Vagina (tissue), 2 donors: ENCODE data around the gene FOXP2. TPM values are rescaled to one million over a fixed set of nuclear protein-coding genes. Genes with fewer than 3 reads are reported as not detected.
"Not testable (repeated sequence)": the region's sequence is repeated elsewhere in the genome, so short reads cannot be mapped to it uniquely, and the experiment has no call there.

Experiments
- DNase-seq, 2 donors: peaks; one replicate each; pipeline ENCODE4 v3.0.0-alpha.2; 2017; ENCODE audit errors: extremely low spot score in 2 of 2
- H3K27ac ChIP-seq: fragments of 200-600 bp; sonication (generic); one replicate; pipeline ENCODE4 v1.5.1; 2019
- H3K27me3 ChIP-seq: fragments of 200-600 bp; sonication (generic); one replicate; pipeline ENCODE4 v1.5.1; 2019
- H3K36me3 ChIP-seq, 2 donors: fragments of 200-600 bp; sonication (generic); one replicate each; pipeline ENCODE4 v1.5.1; 2017 to 2019
- H3K4me1 ChIP-seq: fragments of 200-600 bp; sonication (generic); one replicate; pipeline ENCODE4 v1.5.1; 2019
- H3K4me3 ChIP-seq, 2 donors: fragments of 200-600 bp; sonication (generic); 1 replicate in 1 of 2; 2 replicates in 1 of 2; pipeline ENCODE4 v1.5.1; 2016 to 2019
- H3K9me3 ChIP-seq: fragments of 200-600 bp; sonication (generic); one replicate; pipeline ENCODE4 v1.5.1; 2019
- POLR2A ChIP-seq, 2 donors: fragments of 450-650 bp; IDR thresholded peaks; one replicate each; pipeline ENCODE4 v1.6.1; 2017; ENCODE audit warnings: antibody characterized with exemption in 2 of 2, mild to moderate bottlenecking in 2 of 2, moderate library complexity in 2 of 2
- POLR2AphosphoS5 ChIP-seq, 2 donors: sonication (generic); formaldehyde crosslinking; IDR thresholded peaks; one replicate each; pipeline ENCODE4 v1.9.0; 2017; ENCODE audit warnings: antibody characterized with exemption in 2 of 2, mild to moderate bottlenecking in 2 of 2, low read depth in 1 of 2; ENCODE audit not compliant: insufficient read depth in 1 of 2
- intact Hi-C: fragments of 100-400 bp; cut with DNase I; formaldehyde crosslinking; loops from one replicate; pipeline ENCODE4 v1.15.1; 2023
- total RNA-seq: library from RNA; depleted of rRNA; stranded (reverse); fragments of >200 nt; gene quantifications from one replicate; pipeline ENCODE4 v1.2.3, GENCODE V29; 2016
- TF ChIP-seq, protein P1 (sequence below), 3 experiments: fragments of 450-650 bp in 2 of 3; fragments of 200-600 bp in 1 of 3; sonication (generic) in 1 of 3; IDR thresholded peaks; one replicate each; pipeline ENCODE4 v1.5.1; 2017 to 2019; ENCODE audit warnings: antibody characterized with exemption in 3 of 3, mild to moderate bottlenecking in 2 of 3, moderate library complexity in 2 of 3

FOXP2 gene
- total RNA-seq, 1 donor from 2014 or later = 29.7 TPM

DNA sequence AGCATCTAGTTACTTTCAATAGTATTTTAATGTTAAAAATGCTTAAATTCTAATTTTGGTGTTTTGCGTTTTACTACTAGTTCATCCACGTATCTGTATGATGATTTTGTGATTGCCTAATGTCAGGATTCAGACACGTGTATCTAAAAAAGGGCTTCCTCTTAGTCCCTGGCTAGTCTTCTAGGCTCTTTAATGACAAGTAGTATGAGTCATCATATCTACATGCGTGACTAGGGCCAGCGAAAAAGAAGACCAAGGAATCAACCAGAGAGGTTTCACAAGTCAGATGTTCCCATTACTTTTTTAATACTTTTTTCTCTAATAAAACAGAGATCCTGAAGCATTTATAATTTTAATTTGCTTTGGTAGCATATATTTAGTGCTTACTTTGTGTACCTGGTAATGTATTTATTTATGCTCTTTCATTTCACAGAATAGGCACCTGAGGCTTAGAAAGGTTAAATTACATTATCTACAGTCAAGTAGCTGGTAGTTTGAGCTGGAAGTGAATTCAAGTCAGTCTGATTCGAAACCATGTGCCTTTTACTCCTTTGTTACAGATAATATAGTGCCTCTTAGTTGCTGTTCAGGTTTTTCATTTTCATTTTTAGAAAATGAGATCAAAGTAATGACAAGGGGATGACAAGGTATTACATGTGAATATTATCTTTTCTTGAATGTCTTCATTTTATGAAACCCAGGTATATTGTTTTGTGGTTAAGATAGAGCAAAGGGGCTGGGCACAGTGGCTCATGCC is 140.3 kb downstream of the FOXP2 start:
- H3K27me3 ChIP-seq = no peaks in the 10 kb centered on the region
- no peak for DNase-seq
- H3K36me3 ChIP-seq = no peaks in the 10 kb centered on the region
- H3K4me3 ChIP-seq = no peak overlapping the region
- no peaks in the 10 kb centered on the region for H3K9me3 ChIP-seq
- intact Hi-C loops = no loop called here
- TF ChIP-seq, protein P1, sequence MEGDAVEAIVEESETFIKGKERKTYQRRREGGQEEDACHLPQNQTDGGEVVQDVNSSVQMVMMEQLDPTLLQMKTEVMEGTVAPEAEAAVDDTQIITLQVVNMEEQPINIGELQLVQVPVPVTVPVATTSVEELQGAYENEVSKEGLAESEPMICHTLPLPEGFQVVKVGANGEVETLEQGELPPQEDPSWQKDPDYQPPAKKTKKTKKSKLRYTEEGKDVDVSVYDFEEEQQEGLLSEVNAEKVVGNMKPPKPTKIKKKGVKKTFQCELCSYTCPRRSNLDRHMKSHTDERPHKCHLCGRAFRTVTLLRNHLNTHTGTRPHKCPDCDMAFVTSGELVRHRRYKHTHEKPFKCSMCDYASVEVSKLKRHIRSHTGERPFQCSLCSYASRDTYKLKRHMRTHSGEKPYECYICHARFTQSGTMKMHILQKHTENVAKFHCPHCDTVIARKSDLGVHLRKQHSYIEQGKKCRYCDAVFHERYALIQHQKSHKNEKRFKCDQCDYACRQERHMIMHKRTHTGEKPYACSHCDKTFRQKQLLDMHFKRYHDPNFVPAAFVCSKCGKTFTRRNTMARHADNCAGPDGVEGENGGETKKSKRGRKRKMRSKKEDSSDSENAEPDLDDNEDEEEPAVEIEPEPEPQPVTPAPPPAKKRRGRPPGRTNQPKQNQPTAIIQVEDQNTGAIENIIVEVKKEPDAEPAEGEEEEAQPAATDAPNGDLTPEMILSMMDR (IDR thresholded peaks at IDR 0.05) = no peak
- TF ChIP-seq POLR2AphosphoS5 (IDR thresholded peaks at IDR 0.05; ENCODE audit: insufficient read depth in 1 of 2, low read depth in 1 of 2) (no peak), POLR2A (IDR thresholded peaks at IDR 0.05) (no peak)
- no peak overlapping the region for H3K27ac ChIP-seq
- no peaks in the 10 kb centered on the region for H3K4me1 ChIP-seq

GRCh38 chr7:114567416-114567815 is 152.8 kb downstream of the FOXP2 start:
- Histone ChIP-seq H3K27me3 (no peaks in the 10 kb centered on the region), H3K27ac (no peak overlapping the region), H3K9me3 (no peaks in the 10 kb centered on the region), H3K36me3 (no peaks in the 10 kb centered on the region), H3K4me3 (no peak overlapping the region), H3K4me1 (no peaks in the 10 kb centered on the region)
- TF ChIP-seq POLR2A (IDR thresholded peaks at IDR 0.05) (no peak), POLR2AphosphoS5 (IDR thresholded peaks at IDR 0.05; ENCODE audit: insufficient read depth in 1 of 2, low read depth in 1 of 2) (no peak)
- TF ChIP-seq, protein P1 (IDR thresholded peaks at IDR 0.05) = no peak
- no peak for DNase-seq
- intact Hi-C loops = no loop called here

- H3K9me3 ChIP-seq = no peaks in the 10 kb centered on the region
- no peaks in the 10 kb centered on the region for H3K4me1 ChIP-seq
- TF ChIP-seq, protein P1 (IDR thresholded peaks at IDR 0.05) = no peak
- no peak for TF ChIP-seq POLR2AphosphoS5 (IDR thresholded peaks at IDR 0.05; ENCODE audit: insufficient read depth in 1 of 2, low read depth in 1 of 2)
- no peak for TF ChIP-seq POLR2A (IDR thresholded peaks at IDR 0.05)
- DNase-seq = no peak
- H3K36me3 ChIP-seq = no peaks in the 10 kb centered on the region
- intact Hi-C loops = no loop called here
- no peak overlapping the region for H3K4me3 ChIP-seq
- H3K27ac ChIP-seq = no peak overlapping the region
- H3K27me3 ChIP-seq = no peaks in the 10 kb centered on the region
These were observed 154.6 kb downstream of the FOXP2 start for GRCh38 chr7:114569220-114569619.

DNA sequence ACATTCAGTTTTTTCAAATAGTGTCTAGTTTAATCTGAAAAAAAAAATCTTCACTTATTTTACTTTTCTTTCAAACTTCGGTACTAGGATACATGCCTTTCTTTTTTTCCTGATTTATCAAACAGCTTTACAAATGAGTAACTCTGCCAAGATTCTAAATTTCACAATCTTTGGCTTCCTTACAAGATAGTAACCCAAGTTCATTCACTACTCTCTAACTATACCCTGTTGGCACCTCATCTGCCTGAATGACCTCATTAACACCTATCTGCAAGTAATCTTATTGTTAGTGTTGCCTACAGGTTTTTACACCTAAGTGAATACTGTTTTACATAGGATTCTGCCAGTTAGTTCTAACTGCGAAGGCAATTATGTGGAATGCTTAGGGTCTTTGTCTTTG is 159.8 kb downstream of the FOXP2 start:
- no peaks in the 10 kb centered on the region for H3K9me3 ChIP-seq
- TF ChIP-seq POLR2A (IDR thresholded peaks at IDR 0.05) (no peak), POLR2AphosphoS5 (IDR thresholded peaks at IDR 0.05; ENCODE audit: insufficient read depth in 1 of 2, low read depth in 1 of 2) (no peak)
- TF ChIP-seq, protein P1 (IDR thresholded peaks at IDR 0.05) = no peak
- no peaks in the 10 kb centered on the region for H3K4me1 ChIP-seq
- intact Hi-C loops = no loop called here
- H3K27me3 ChIP-seq = no peaks in the 10 kb centered on the region
- no peak for DNase-seq
- H3K27ac ChIP-seq = no peak overlapping the region
- H3K36me3 ChIP-seq = no peaks in the 10 kb centered on the region
- H3K4me3 ChIP-seq = no peak overlapping the region

DNA sequence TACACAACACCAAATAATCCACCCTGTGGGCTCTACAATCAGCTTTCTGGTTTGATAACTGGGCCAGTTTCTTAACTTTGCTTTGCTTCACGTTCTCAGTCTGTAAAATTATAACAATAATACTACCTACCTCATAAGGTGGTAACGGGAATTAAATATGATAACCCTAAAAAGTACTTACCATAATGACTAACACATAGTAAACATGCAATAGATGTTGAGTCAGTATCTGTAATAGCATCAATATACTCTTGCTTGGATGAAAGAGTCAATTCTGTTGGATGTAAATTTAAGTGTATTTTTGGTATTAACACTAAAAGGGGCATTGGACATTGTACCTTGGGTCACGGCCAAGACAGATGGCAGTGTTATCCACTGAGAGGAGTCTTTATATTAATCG is 160.5 kb downstream of the FOXP2 start:
- H3K4me3 ChIP-seq = no peak overlapping the region
- TF ChIP-seq, protein P1 (IDR thresholded peaks at IDR 0.05) = no peak
- TF ChIP-seq POLR2A (IDR thresholded peaks at IDR 0.05) (no peak), POLR2AphosphoS5 (IDR thresholded peaks at IDR 0.05; ENCODE audit: insufficient read depth in 1 of 2, low read depth in 1 of 2) (no peak)
- no peaks in the 10 kb centered on the region for H3K27me3 ChIP-seq
- H3K36me3 ChIP-seq = no peaks in the 10 kb centered on the region
- intact Hi-C loops = no loop called here
- no peaks in the 10 kb centered on the region for H3K4me1 ChIP-seq
- no peak for DNase-seq
- H3K27ac ChIP-seq = no peak overlapping the region
- H3K9me3 ChIP-seq = no peaks in the 10 kb centered on the region

DNA sequence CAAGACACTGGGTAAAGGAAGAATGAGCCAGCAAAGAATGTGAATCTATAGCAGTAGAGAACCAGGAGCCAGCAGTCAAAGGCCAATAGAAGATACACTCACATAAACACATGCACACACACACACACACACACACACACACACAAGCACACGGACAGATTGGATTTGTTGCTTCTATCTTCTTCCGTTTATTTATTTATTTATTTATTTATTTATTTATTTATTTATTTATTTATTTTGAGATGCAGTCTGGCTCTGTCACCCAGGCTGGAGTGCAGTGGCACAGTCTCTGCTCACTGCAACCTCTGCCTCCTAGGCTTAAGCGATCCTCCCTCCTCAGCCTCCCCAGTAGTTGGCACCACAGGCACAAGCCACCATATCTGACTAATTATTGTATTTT is 166.3 kb downstream of the FOXP2 start:
- H3K4me1 ChIP-seq, H3K9me3 ChIP-seq, H3K4me3 ChIP-seq, H3K27me3 ChIP-seq, H3K27ac ChIP-seq, DNase-seq, intact Hi-C loops, H3K36me3 ChIP-seq: not testable (repeated sequence)
